ENCODE results near the gene CMSS1. TPM values are rescaled to one million over a fixed set of nuclear protein-coding genes. Genes with fewer than 3 reads are reported as not detected.

The CMSS1 gene
- total RNA-seq, 1 donor from 2014 or later = 41.9 TPM

- DNase-seq (ENCODE audit: low spot score) = no peak
Measured at GRCh38 chr3:100144255-100144866, 326.7 kb downstream of the CMSS1 start.

- DNase-seq (ENCODE audit: low spot score) = no peak
Measured at GRCh38 chr3:100149130-100149529, 331.5 kb downstream of the CMSS1 start.

- no peak for DNase-seq (ENCODE audit: low spot score)
Measured at GRCh38 chr3:100149713-100150415, 332.2 kb downstream of the CMSS1 start.

- no peak for DNase-seq (ENCODE audit: low spot score)
Measured at GRCh38 chr3:100150473-100150872, 332.8 kb downstream of the CMSS1 start.

GRCh38 chr3:100151024-100151707, 333.5 kb downstream of the CMSS1 start:
- no peak for DNase-seq (ENCODE audit: low spot score)

DNA sequence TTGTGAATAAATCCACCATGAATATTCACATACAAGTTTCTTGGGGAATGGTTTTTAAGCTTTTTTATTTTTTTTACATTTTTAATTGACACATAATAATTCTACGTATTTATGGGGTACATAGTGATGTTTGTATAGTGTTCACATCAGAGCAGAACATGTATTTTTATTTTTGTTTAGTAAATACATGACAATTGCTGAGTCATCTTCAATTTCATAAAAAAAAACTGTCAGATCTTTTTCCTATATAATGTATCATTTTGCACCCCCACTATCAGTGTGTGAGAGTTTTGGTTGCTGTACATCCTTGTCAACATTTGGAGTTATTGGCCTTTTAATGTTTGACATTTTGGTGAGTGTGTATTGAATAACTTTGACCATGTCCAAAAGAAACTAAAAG, 336.5 kb downstream of the CMSS1 start:
- no peak for DNase-seq (ENCODE audit: low spot score)

GRCh38 chr3:100155128-100155527, 337.5 kb downstream of the CMSS1 start:
- no peak for DNase-seq (ENCODE audit: low spot score)

GRCh38 chr3:100155590-100155989, 337.9 kb downstream of the CMSS1 start:
- DNase-seq (ENCODE audit: low spot score) = no peak

- DNase-seq (ENCODE audit: low spot score) = no peak
Measured at GRCh38 chr3:100157685-100158084, 340.0 kb downstream of the CMSS1 start.

GRCh38 chr3:100158918-100159330, 341.3 kb downstream of the CMSS1 start:
- DNase-seq (ENCODE audit: low spot score) = no peak

DNA sequence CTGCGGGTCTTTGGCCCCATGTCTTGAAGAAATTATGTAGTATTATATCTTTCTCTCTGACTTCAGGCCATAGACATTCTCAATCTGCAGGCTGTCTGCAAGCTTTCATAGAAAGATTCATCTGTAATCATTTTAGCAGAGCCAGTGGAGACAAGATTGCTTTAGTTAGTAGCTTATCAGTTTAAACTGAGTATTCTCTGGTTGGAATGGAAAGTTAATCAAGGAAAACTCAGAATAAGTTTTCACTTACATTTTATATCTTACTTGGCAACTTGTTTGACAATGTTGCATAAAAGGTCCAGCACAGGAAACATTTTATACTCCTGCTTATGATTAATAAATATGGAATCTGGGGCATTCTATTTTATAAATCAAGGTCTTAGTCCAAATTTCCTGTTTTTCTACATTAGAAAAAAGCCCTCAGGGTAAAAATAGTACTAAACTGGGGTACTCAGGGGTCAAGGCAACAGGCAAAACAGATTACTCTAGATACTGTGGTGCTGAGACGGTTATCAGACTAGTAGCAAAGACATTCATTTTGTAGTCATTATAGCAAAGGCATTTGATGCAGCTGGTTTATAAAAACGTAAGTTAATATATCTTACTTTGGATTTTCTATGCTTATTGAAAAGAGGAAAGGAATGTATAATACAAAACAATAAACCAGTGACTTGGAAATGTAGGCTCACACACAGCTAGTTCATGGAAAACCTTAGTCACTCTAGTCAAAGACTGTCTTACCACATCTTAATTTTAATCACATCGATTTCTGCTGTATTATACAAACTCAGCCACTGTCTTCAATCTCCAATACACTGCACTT, 341.9 kb downstream of the CMSS1 start:
- DNase-seq (ENCODE audit: low spot score) = no peak

- no peak for DNase-seq (ENCODE audit: low spot score)
Measured at GRCh38 chr3:100160521-100160920, 342.9 kb downstream of the CMSS1 start.

- DNase-seq (ENCODE audit: low spot score) = no peak
Measured at GRCh38 chr3:100163787-100164186, 346.1 kb downstream of the CMSS1 start.

- DNase-seq (ENCODE audit: low spot score) = no peak
Measured at GRCh38 chr3:100164743-100165142, 347.1 kb downstream of the CMSS1 start.

DNA sequence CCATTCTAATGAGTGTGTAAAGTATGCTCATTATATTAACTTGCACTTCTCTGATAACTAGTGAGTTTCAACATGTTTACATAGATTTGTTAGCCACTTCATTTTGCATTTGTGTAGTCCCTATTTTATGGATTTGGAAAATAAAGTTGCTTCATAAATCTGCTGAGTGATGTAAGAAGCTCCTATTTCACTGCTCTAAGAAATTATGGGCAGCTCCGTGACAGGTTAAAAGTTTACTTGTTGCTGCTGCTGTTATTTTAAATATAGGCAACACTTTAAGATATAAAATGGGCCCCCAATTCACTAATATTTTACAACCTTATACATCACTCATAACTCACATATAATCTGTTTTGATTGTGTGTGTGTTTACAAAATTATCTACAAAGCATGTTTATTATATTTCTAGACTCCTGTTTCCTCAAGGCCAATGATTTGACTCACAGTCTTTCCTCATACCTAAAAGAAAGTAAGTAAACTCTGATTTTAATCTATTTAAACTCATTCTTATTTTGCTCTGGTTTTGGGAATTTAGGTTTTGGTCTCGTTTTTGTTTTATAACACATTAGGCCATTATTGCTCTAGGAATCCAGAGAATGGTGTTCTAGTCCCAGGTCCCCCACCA, 348.4 kb downstream of the CMSS1 start:
- no peak for DNase-seq (ENCODE audit: low spot score)

GRCh38 chr3:100169201-100169920, 351.7 kb downstream of the CMSS1 start:
- DNase-seq (ENCODE audit: low spot score) = no peak

DNA sequence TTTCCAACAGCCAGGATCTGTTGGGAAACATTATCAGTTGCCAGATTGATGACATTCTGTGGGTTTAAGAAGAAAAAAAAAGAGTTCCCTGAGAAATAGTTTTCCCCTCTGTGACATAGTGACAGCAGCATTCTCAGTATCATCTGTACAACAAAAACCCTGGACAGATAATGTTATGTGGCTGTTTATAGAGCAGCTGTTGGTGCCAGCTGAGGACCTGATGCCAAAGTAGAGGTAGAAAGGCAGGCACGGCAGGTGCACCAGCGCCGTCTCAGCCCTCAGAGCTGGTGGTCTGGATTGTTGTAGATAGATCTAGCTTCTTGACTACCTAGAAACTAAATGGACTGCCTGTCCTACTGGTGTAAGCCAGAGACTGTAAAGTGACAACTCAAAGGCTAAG, 352.8 kb downstream of the CMSS1 start:
- no peak for DNase-seq (ENCODE audit: low spot score)

GRCh38 chr3:100171211-100171914, 353.7 kb downstream of the CMSS1 start:
- no peak for DNase-seq (ENCODE audit: low spot score)

GRCh38 chr3:100173961-100174360, 356.3 kb downstream of the CMSS1 start:
- no peak for DNase-seq (ENCODE audit: low spot score)

DNA sequence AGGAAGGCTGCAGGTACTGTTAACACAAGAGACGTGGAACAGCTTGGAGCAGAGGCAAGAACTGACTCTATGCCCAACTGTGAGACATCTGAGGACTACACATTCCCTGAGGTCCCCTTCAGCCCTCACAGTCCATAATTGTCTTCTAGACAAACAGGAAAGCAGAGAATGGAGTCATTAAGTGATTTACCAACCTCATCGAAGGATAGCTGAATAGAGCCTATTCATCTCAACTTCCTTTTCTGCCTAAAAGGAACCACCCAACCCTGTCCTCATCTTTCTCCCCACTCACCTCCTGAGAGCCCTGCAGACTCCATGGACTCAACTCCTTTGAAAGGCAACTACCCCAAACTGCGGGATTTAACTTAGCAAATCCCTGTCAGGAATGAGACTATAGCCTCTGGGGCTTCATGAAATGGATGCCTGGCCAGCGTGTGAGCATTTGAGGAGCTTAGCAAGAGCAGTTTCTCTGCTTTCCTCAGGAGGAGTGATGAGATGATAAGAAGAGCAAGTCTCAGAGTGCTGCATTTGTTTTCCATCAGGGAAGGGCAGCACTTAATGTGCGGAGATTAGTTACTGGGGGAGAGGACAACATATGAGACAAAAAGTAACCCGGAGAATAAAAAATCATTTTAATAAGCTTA, 358.1 kb downstream of the CMSS1 start:
- DNase-seq (ENCODE audit: low spot score) = no peak
